Left kidney (tissue), 2 donors: ENCODE results near the gene WIZ. TPM values are rescaled to one million over a fixed set of nuclear protein-coding genes. Genes with fewer than 3 reads are reported as not detected.

Source experiments
- DNase-seq: peaks from one replicate; pipeline ENCODE4 v3.0.0-alpha.2; 2013
- polyA plus RNA-seq: library from polyadenylated mRNA; unstranded; fragments of 120-200 nt; gene quantifications from one replicate; pipeline ENCODE4 v1.2.1, GENCODE V29; 2013; ENCODE audit not compliant: insufficient read length

WIZ gene
- polyA plus RNA-seq, 1 donor: 25.7 TPM

- no peak for DNase-seq
These were observed 1.5 kb downstream of the WIZ start for GRCh38 chr19:15448044-15448777.

GRCh38 chr19:15447057-15447456 is 2.7 kb downstream of the WIZ start:
- no peak for DNase-seq

GRCh38 chr19:15445807-15446376 is 3.9 kb downstream of the WIZ start:
- no peak for DNase-seq

GRCh38 chr19:15445227-15445605 is 4.5 kb downstream of the WIZ start:
- DNase-seq: no peak

GRCh38 chr19:15444505-15445226 is 5.1 kb downstream of the WIZ start:
- no peak for DNase-seq

- DNase-seq: no peak
These were observed 5.9 kb downstream of the WIZ start for GRCh38 chr19:15443838-15444237.

- no peak for DNase-seq
These were observed 6.4 kb downstream of the WIZ start for GRCh38 chr19:15443325-15443724.

GRCh38 chr19:15442142-15442920 is 7.4 kb downstream of the WIZ start:
- DNase-seq: no peak

GRCh38 chr19:15441317-15441716 is 8.4 kb downstream of the WIZ start:
- no peak for DNase-seq

GRCh38 chr19:15439821-15440641 is 9.7 kb downstream of the WIZ start:
- no peak for DNase-seq

- no peak for DNase-seq
These were observed 10.5 kb downstream of the WIZ start for GRCh38 chr19:15439078-15439799.

GRCh38 chr19:15438577-15438976 is 11.2 kb downstream of the WIZ start:
- no peak for DNase-seq

- no peak for DNase-seq
These were observed 11.6 kb downstream of the WIZ start for GRCh38 chr19:15438124-15438496.

GRCh38 chr19:15437355-15438123 is 12.2 kb downstream of the WIZ start:
- DNase-seq: no peak

- no peak for DNase-seq
These were observed 13.0 kb downstream of the WIZ start for GRCh38 chr19:15436826-15437110.

- no peak for DNase-seq
These were observed 13.5 kb downstream of the WIZ start for GRCh38 chr19:15436012-15436825.

- no peak for DNase-seq
These were observed 16.2 kb downstream of the WIZ start for GRCh38 chr19:15433519-15434069.

- DNase-seq: peak; percentile 89
These were observed 16.9 kb downstream of the WIZ start for GRCh38 chr19:15432629-15433518.
